HL-60 (cell line): ENCODE measurements around the gene EXOSC10.

Experiments
- POLR2AphosphoS5 ChIP-seq: IDR thresholded peaks from 2 replicates; pipeline ENCODE4 v1.6.1; 2012; ENCODE audit warnings: low read depth
- REST ChIP-seq: IDR thresholded peaks from 2 replicates; pipeline ENCODE4 v1.6.1; 2012; ENCODE audit warnings: low read depth; ENCODE audit not compliant: insufficient replicate concordance
- TF ChIP-seq, protein P1 (sequence below): IDR thresholded peaks from one replicate; pipeline ENCODE4 v1.5.1; 2011; ENCODE audit warnings: low read length, control low read depth, inconsistent platforms; ENCODE audit not compliant: insufficient read depth

- TF ChIP-seq, protein P1, sequence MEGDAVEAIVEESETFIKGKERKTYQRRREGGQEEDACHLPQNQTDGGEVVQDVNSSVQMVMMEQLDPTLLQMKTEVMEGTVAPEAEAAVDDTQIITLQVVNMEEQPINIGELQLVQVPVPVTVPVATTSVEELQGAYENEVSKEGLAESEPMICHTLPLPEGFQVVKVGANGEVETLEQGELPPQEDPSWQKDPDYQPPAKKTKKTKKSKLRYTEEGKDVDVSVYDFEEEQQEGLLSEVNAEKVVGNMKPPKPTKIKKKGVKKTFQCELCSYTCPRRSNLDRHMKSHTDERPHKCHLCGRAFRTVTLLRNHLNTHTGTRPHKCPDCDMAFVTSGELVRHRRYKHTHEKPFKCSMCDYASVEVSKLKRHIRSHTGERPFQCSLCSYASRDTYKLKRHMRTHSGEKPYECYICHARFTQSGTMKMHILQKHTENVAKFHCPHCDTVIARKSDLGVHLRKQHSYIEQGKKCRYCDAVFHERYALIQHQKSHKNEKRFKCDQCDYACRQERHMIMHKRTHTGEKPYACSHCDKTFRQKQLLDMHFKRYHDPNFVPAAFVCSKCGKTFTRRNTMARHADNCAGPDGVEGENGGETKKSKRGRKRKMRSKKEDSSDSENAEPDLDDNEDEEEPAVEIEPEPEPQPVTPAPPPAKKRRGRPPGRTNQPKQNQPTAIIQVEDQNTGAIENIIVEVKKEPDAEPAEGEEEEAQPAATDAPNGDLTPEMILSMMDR: no peak
- no peak for TF ChIP-seq REST
- no peak for TF ChIP-seq POLR2AphosphoS5
Measured at GRCh38 chr1:11138952-11139351, 39.3 kb upstream of the EXOSC10 start.
